Liver (tissue), 9 donors: ENCODE results near the gene ADAMTS5. TPM values are rescaled to one million over a fixed set of nuclear protein-coding genes. Genes with fewer than 3 reads are reported as not detected.

Experiments used
- DNase-seq: peaks from one replicate; pipeline ENCODE4 v3.0.0-alpha.2; 2017; ENCODE audit warnings: low spot score
- H3K27ac ChIP-seq, 2 donors: one replicate each; pipeline ENCODE4 v1.7.0; 2013; ENCODE audit warnings: inconsistent platforms in 2 of 2, low read length in 2 of 2, control low read depth in 1 of 2, low read depth in 1 of 2, mild to moderate bottlenecking in 1 of 2
- H3K27me3 ChIP-seq, 4 donors: one replicate each; pipeline versions ENCODE4 v1.6.1 to v1.7.0; 2013; ENCODE audit warnings: low read length in 3 of 4, inconsistent platforms in 1 of 4, mild to moderate bottlenecking in 1 of 4, moderate library complexity in 1 of 4; ENCODE audit not compliant: control insufficient read depth in 4 of 4, insufficient read depth in 4 of 4
- H3K36me3 ChIP-seq, 4 donors: one replicate each; pipeline versions ENCODE4 v1.6.1 to v1.7.0; 2013; ENCODE audit warnings: low read length in 3 of 4, mild to moderate bottlenecking in 3 of 4, low read depth in 1 of 4, moderate library complexity in 1 of 4; ENCODE audit not compliant: control insufficient read depth in 4 of 4, insufficient read depth in 3 of 4
- H3K4me1 ChIP-seq, 4 donors: one replicate each; pipeline versions ENCODE4 v1.6.1 to v1.7.0; 2013; ENCODE audit warnings: low read length in 3 of 4, mild to moderate bottlenecking in 3 of 4, moderate library complexity in 1 of 4; ENCODE audit not compliant: control insufficient read depth in 4 of 4, insufficient read depth in 4 of 4
- H3K4me3 ChIP-seq, 3 donors: one replicate each; pipeline versions ENCODE4 v1.6.1 to v1.7.0; 2013; ENCODE audit warnings: low read length in 3 of 3, control low read depth in 1 of 3, low read depth in 1 of 3, mild to moderate bottlenecking in 1 of 3
- H3K9ac ChIP-seq, 2 donors: one replicate each; pipeline ENCODE4 v1.7.0; 2013; ENCODE audit warnings: low read length in 2 of 2, mild to moderate bottlenecking in 2 of 2, moderate library complexity in 2 of 2, control low read depth in 1 of 2, low read depth in 1 of 2
- H3K9me3 ChIP-seq, 4 donors: one replicate each; pipeline versions ENCODE4 v1.6.1 to v1.7.0; 2013; ENCODE audit warnings: low read length in 3 of 4; ENCODE audit not compliant: control insufficient read depth in 4 of 4
- CTCF ChIP-seq: fragments of 150-350 bp; IDR thresholded peaks from 2 replicates; pipeline ENCODE4 v1.5.1; 2017; ENCODE audit warnings: improper control_type of control experiment, low read depth, low read length; ENCODE audit not compliant: missing input control
- EGR1 ChIP-seq, 2 donors: IDR thresholded peaks; 2 replicates each; pipeline ENCODE4 v1.6.1; 2016 to 2018; ENCODE audit warnings: antibody characterized with exemption in 2 of 2, low read depth in 2 of 2
- FOXA1 ChIP-seq: IDR thresholded peaks from 2 replicates; pipeline ENCODE4 v1.6.1; 2016; ENCODE audit warnings: antibody characterized with exemption
- FOXA2 ChIP-seq: IDR thresholded peaks from 2 replicates; pipeline ENCODE4 v1.6.1; 2016; ENCODE audit warnings: antibody characterized with exemption
- GABPA ChIP-seq, 2 donors: IDR thresholded peaks in 1 of 2; conservative IDR thresholded peaks in 1 of 2; 2 replicates each; pipeline ENCODE4 v1.6.1; 2016; ENCODE audit warnings: antibody characterized with exemption in 2 of 2, mild to moderate bottlenecking in 1 of 2, moderate library complexity in 1 of 2
- HNF4A ChIP-seq, 2 donors: conservative IDR thresholded peaks; 2 replicates each; pipeline ENCODE4 v1.6.1; 2016; ENCODE audit warnings: antibody characterized with exemption in 2 of 2, mild to moderate bottlenecking in 2 of 2
- HNF4G ChIP-seq: IDR thresholded peaks from 2 replicates; pipeline ENCODE4 v1.6.1; 2016; ENCODE audit warnings: antibody characterized with exemption
- JUND ChIP-seq, 2 donors: IDR thresholded peaks; 2 replicates each; pipeline ENCODE4 v1.6.1; 2016; ENCODE audit warnings: antibody characterized with exemption in 2 of 2
- NR2F2 ChIP-seq: IDR thresholded peaks from 2 replicates; pipeline ENCODE4 v1.6.1; 2016; ENCODE audit warnings: antibody characterized with exemption
- RAD21 ChIP-seq, 2 donors: IDR thresholded peaks; 2 replicates each; pipeline ENCODE4 v1.6.1; 2016; ENCODE audit warnings: antibody characterized with exemption in 2 of 2, mild to moderate bottlenecking in 2 of 2
- SP1 ChIP-seq: IDR thresholded peaks from 2 replicates; pipeline ENCODE4 v1.6.1; 2018; ENCODE audit warnings: antibody characterized with exemption, mild to moderate bottlenecking
- TAF1 ChIP-seq: conservative IDR thresholded peaks from 2 replicates; pipeline ENCODE4 v1.6.1; 2016; ENCODE audit warnings: antibody characterized with exemption, mild to moderate bottlenecking
- YY1 ChIP-seq: IDR thresholded peaks from 2 replicates; pipeline ENCODE4 v1.6.1; 2016; ENCODE audit warnings: antibody characterized with exemption, mild to moderate bottlenecking
- WGBS: extraction: QIAGEN DNeasy Blood & Tissue Kit; methylation state at CpG from one replicate; pipeline ENCODE4 v1.1.7; 2013; 5-methylcytosine and 5-hydroxymethylcytosine counted together
- polyA plus RNA-seq, 2 donors: library from polyadenylated mRNA; stranded (reverse) in 1 of 2; unstranded in 1 of 2; fragments of 200-250 nt in 1 of 2; fragments of >200 nt in 1 of 2; fragmentation: Nextera tagmentation in 1 of 2; extraction: Ambion mirVana in 1 of 2; gene quantifications; one replicate each; pipeline versions ENCODE4 v1.2.1 to v1.2.3, GENCODE V29; 2013 to 2015
- total RNA-seq, 2 donors: library from RNA; depleted of rRNA; stranded (reverse); fragments of >200 nt; gene quantifications; one replicate each; pipeline ENCODE4 v1.2.3, GENCODE V29; 2014
- TF ChIP-seq, protein P1 (sequence below): IDR thresholded peaks from 2 replicates; pipeline ENCODE4 v1.6.1; 2016; ENCODE audit warnings: antibody characterized with exemption, mild to moderate bottlenecking
- TF ChIP-seq, protein P2 (sequence below): IDR thresholded peaks from 2 replicates; pipeline ENCODE4 v1.6.1; 2016; ENCODE audit warnings: antibody characterized with exemption
- TF ChIP-seq, protein P3 (sequence below): IDR thresholded peaks from 2 replicates; pipeline ENCODE4 v1.6.1; 2016; ENCODE audit warnings: antibody characterized with exemption
- donor health status: healthy.
- donor health status: healthy.
- donor health status: healthy.
- donor health status: healthy.
- donor health status: healthy.

The ADAMTS5 gene
- total and polyA plus RNA-seq, 4 donors: 0.43 to 2.5 (median 0.70) TPM

DNA sequence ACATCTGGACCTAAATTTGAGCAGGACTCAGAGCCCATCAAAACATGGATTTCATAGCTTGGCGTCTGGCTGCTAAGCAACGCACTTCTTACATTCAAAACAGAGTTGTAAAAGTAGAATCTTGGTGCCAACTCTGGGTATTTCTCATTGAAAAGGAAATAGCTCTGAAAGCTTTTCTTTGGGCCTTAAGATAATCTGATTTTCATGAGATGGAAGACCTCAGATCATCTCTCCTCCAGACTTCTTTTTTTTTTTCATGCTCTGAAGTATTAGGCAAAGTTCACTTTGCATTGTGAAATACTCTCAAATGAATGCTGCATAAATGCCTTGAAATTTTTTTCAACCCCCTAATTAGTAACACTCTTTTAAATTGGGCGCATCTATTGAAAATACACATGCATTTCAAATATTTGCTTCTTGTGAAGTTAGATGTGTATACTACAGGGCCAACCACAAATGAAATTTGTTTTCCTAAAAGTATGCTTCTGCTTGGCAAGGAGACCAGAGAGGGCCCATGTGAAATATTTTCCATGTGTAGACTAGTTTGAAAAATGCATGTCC lies 4.2 kb downstream of the ADAMTS5 start:
- H3K4me3 ChIP-seq: no peak overlapping the region
- no peaks in the 10 kb centered on the region for H3K36me3 ChIP-seq
- H3K9ac ChIP-seq: no peak overlapping the region
- DNase-seq: no peak
- WGBS: 80% methylated on average over 3 of the region's 3 CpGs
- H3K9me3 ChIP-seq: no peaks in the 10 kb centered on the region
- H3K4me1 ChIP-seq: peaks cover 0 to 32% (median 23%) of the 10 kb centered on the region in 4 donors
- H3K27ac ChIP-seq: no peak overlapping the region
- H3K27me3 ChIP-seq: peaks cover 0 to 4% (median 1%) of the 10 kb centered on the region in 4 donors
- TF ChIP-seq FOXA1 (no peak), JUND (IDR thresholded peaks at IDR 0.05) (no peak), FOXA2 (no peak), EGR1 (IDR thresholded peaks at IDR 0.05; ENCODE audit: low read depth in 2 of 2) (no peak), GABPA (IDR thresholded peaks at IDR 0.05 in 1 of 2, conservative IDR thresholded peaks at IDR 0.05 in 1 of 2) (no peak), NR2F2 (no peak), TAF1 (no peak), HNF4A (conservative IDR thresholded peaks at IDR 0.05) (no peak), HNF4G (no peak), YY1 (no peak), CTCF (no peak), SP1 (no peak)
- TF ChIP-seq, protein P1, sequence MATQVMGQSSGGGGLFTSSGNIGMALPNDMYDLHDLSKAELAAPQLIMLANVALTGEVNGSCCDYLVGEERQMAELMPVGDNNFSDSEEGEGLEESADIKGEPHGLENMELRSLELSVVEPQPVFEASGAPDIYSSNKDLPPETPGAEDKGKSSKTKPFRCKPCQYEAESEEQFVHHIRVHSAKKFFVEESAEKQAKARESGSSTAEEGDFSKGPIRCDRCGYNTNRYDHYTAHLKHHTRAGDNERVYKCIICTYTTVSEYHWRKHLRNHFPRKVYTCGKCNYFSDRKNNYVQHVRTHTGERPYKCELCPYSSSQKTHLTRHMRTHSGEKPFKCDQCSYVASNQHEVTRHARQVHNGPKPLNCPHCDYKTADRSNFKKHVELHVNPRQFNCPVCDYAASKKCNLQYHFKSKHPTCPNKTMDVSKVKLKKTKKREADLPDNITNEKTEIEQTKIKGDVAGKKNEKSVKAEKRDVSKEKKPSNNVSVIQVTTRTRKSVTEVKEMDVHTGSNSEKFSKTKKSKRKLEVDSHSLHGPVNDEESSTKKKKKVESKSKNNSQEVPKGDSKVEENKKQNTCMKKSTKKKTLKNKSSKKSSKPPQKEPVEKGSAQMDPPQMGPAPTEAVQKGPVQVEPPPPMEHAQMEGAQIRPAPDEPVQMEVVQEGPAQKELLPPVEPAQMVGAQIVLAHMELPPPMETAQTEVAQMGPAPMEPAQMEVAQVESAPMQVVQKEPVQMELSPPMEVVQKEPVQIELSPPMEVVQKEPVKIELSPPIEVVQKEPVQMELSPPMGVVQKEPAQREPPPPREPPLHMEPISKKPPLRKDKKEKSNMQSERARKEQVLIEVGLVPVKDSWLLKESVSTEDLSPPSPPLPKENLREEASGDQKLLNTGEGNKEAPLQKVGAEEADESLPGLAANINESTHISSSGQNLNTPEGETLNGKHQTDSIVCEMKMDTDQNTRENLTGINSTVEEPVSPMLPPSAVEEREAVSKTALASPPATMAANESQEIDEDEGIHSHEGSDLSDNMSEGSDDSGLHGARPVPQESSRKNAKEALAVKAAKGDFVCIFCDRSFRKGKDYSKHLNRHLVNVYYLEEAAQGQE: no peak
- TF ChIP-seq, protein P2, sequence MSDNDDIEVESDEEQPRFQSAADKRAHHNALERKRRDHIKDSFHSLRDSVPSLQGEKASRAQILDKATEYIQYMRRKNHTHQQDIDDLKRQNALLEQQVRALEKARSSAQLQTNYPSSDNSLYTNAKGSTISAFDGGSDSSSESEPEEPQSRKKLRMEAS: no peak
- TF ChIP-seq, protein P3, sequence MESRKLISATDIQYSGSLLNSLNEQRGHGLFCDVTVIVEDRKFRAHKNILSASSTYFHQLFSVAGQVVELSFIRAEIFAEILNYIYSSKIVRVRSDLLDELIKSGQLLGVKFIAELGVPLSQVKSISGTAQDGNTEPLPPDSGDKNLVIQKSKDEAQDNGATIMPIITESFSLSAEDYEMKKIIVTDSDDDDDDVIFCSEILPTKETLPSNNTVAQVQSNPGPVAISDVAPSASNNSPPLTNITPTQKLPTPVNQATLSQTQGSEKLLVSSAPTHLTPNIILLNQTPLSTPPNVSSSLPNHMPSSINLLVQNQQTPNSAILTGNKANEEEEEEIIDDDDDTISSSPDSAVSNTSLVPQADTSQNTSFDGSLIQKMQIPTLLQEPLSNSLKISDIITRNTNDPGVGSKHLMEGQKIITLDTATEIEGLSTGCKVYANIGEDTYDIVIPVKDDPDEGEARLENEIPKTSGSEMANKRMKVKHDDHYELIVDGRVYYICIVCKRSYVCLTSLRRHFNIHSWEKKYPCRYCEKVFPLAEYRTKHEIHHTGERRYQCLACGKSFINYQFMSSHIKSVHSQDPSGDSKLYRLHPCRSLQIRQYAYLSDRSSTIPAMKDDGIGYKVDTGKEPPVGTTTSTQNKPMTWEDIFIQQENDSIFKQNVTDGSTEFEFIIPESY: no peak

DNA sequence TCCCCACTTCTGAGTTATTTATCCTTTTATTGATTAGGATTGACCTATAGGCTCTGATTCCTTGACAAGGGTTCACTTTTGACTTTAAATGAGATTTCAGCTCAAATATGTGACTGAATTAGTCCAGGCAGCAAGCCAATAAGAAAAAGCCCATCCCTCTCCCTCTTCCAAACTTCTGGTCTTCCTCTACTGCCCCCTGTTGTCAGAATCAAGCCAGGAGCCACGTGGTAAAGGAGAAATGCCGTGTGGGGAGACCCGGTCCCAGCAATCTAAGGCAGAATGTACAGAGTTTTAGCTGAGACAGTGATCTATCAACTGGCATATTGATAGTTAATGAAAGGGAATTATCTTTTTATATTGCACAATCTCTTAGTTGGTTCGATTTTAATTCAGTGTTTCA lies 5.2 kb downstream of the ADAMTS5 start:
- H3K27me3 ChIP-seq: peaks cover 0 to 2% (median 0%) of the 10 kb centered on the region in 4 donors

More for the DNA sequence above, 5.2 kb downstream of the ADAMTS5 start:
- no peaks in the 10 kb centered on the region for H3K36me3 ChIP-seq
- H3K27ac ChIP-seq: no peak overlapping the region
- H3K4me3 ChIP-seq: no peak overlapping the region
- H3K9me3 ChIP-seq: no peaks in the 10 kb centered on the region
- TF ChIP-seq EGR1 (IDR thresholded peaks at IDR 0.05; ENCODE audit: low read depth in 2 of 2): no peak
- peak; percentile 30 to 61 for TF ChIP-seq RAD21 (IDR thresholded peaks at IDR 0.05)
- peak; percentile 31 for TF ChIP-seq CTCF
- DNase-seq: no peak
- H3K4me1 ChIP-seq: peaks cover 0 to 24% (median 16%) of the 10 kb centered on the region in 4 donors
- H3K9ac ChIP-seq: no peak overlapping the region
- WGBS: 50% methylated on average over 4 of the region's 4 CpGs
